H9 (cell line): ENCODE measurements around the gene ST6GALNAC1. TPM values are rescaled to one million over a fixed set of nuclear protein-coding genes. Genes with fewer than 3 reads are reported as not detected.

ENCODE experiments used
- DNase-seq: peaks from one replicate; pipeline ENCODE4 v3.0.0-alpha.2; 2017
- H2AFZ ChIP-seq: one replicate; pipeline ENCODE4 v1.6.1; 2013; ENCODE audit warnings: mild to moderate bottlenecking, low read length, control low read depth, moderate library complexity
- H2AK5ac ChIP-seq: 2 replicates; pipeline ENCODE4 v1.6.1; 2013; ENCODE audit warnings: low read length, control low read depth, mixed read lengths; ENCODE audit not compliant: insufficient read length
- H2BK120ac ChIP-seq: one replicate; pipeline ENCODE4 v1.6.1; 2013; ENCODE audit warnings: low read depth, mild to moderate bottlenecking, low read length, control low read depth, inconsistent platforms; ENCODE audit not compliant: poor library complexity, severe bottlenecking
- H2BK12ac ChIP-seq: 2 replicates; pipeline ENCODE4 v1.6.1; 2013; ENCODE audit warnings: low read length, control low read depth, mixed read lengths, low read depth; ENCODE audit not compliant: insufficient read length
- H2BK15ac ChIP-seq: 2 replicates; pipeline ENCODE4 v1.6.1; 2013; ENCODE audit warnings: low read depth, low read length, control low read depth
- H2BK20ac ChIP-seq: one replicate; pipeline ENCODE4 v1.6.1; 2013; ENCODE audit warnings: low read depth, mild to moderate bottlenecking, low read length, control low read depth, inconsistent platforms; ENCODE audit not compliant: poor library complexity, severe bottlenecking
- H2BK5ac ChIP-seq: 2 replicates; pipeline ENCODE4 v1.6.1; 2013; ENCODE audit warnings: low read length, control low read depth, mixed read lengths; ENCODE audit not compliant: insufficient read length
- H3K14ac ChIP-seq: 2 replicates; pipeline ENCODE4 v1.6.1; 2013; ENCODE audit warnings: low read length, control low read depth; ENCODE audit not compliant: insufficient read depth
- H3K18ac ChIP-seq: 2 replicates; pipeline ENCODE4 v1.6.1; 2013; ENCODE audit warnings: low read depth, mild to moderate bottlenecking, mixed read lengths, low read length, control low read depth; ENCODE audit not compliant: insufficient read length
- H3K23ac ChIP-seq: 2 replicates; pipeline ENCODE4 v1.6.1; 2013; ENCODE audit warnings: low read length, control low read depth, mixed read lengths, low read depth; ENCODE audit not compliant: insufficient read length
- H3K23me2 ChIP-seq: 2 replicates; pipeline ENCODE4 v1.6.1; 2013; ENCODE audit warnings: low read depth, mild to moderate bottlenecking, mixed read lengths, low read length, control low read depth; ENCODE audit not compliant: insufficient read length, poor library complexity, severe bottlenecking
- H3K27ac ChIP-seq: 2 replicates; pipeline ENCODE4 v1.5.1; 2013; ENCODE audit warnings: low read length, control low read depth, mixed read lengths, low read depth; ENCODE audit not compliant: insufficient read length
- H3K27me3 ChIP-seq: 2 replicates; pipeline ENCODE4 v1.6.1; 2013; ENCODE audit warnings: low read length, control low read depth, inconsistent platforms; ENCODE audit not compliant: insufficient read depth
- H3K4ac ChIP-seq: 2 replicates; pipeline ENCODE4 v1.6.1; 2013; ENCODE audit warnings: low read depth, mild to moderate bottlenecking, control low read depth, inconsistent platforms, low read length, moderate library complexity
- H3K4me1 ChIP-seq: 2 replicates; pipeline ENCODE4 v1.6.1; 2013; ENCODE audit warnings: low read length, control low read depth, inconsistent platforms; ENCODE audit not compliant: insufficient read depth
- H3K4me2 ChIP-seq: 2 replicates; pipeline ENCODE4 v1.6.1; 2013; ENCODE audit warnings: low read length, control low read depth, mixed read lengths; ENCODE audit not compliant: insufficient read length, insufficient read depth
- H3K56ac ChIP-seq: 2 replicates; pipeline ENCODE4 v1.6.1; 2013; ENCODE audit warnings: low read depth, mild to moderate bottlenecking, mixed read lengths, low read length, control low read depth; ENCODE audit not compliant: insufficient read length
- H3K79me1 ChIP-seq: 2 replicates; pipeline ENCODE4 v1.6.1; 2013; ENCODE audit warnings: low read depth, mild to moderate bottlenecking, moderate library complexity, low read length, control low read depth, inconsistent platforms; ENCODE audit not compliant: insufficient read depth, poor library complexity, severe bottlenecking
- H3K79me2 ChIP-seq: 2 replicates; pipeline ENCODE4 v1.6.1; 2013; ENCODE audit warnings: low read length, control low read depth, inconsistent platforms; ENCODE audit not compliant: insufficient read depth
- H3K9ac ChIP-seq: 2 replicates; pipeline ENCODE4 v1.6.1; 2013; ENCODE audit warnings: low read length, control low read depth, mixed read lengths; ENCODE audit not compliant: insufficient read length; ENCODE audit errors: extremely low read depth
- H3K9me3 ChIP-seq: one replicate; pipeline ENCODE4 v1.6.1; 2013; ENCODE audit warnings: low read depth, low read length, inconsistent platforms; ENCODE audit not compliant: control insufficient read depth
- H3T11ph ChIP-seq: one replicate; pipeline ENCODE4 v1.6.1; 2013; ENCODE audit warnings: mild to moderate bottlenecking, low read length, control low read depth, inconsistent platforms
- H4K20me1 ChIP-seq: one replicate; pipeline ENCODE4 v1.6.1; 2013; ENCODE audit not compliant: control insufficient read depth, insufficient read length, insufficient read depth
- H4K5ac ChIP-seq: 2 replicates; pipeline ENCODE4 v1.6.1; 2013; ENCODE audit warnings: low read depth, mild to moderate bottlenecking, mixed read lengths, low read length, control low read depth; ENCODE audit not compliant: insufficient read length
- H4K8ac ChIP-seq: replicated peaks from 2 replicates; pipeline ENCODE4 v1.6.1; 2013; ENCODE audit warnings: low read length, control low read depth, mixed read lengths, low read depth; ENCODE audit not compliant: insufficient read length
- H4K91ac ChIP-seq: 2 replicates; pipeline ENCODE4 v1.6.1; 2013; ENCODE audit warnings: low read depth, mild to moderate bottlenecking, moderate library complexity, mixed read lengths, low read length, control low read depth; ENCODE audit not compliant: insufficient read length
- H3K27ac Mint-ChIP-seq, 3 experiments: 2 replicates in 2 of 3; 3 replicates in 1 of 3; pipeline ENCODE4 v1.8.0; 2020 to 2021; ENCODE audit warnings: mixed read lengths in 3 of 3, mild to moderate bottlenecking in 1 of 3, moderate library complexity in 1 of 3
- H3K27me3 Mint-ChIP-seq: 2 replicates; pipeline ENCODE4 v1.8.0; 2021; ENCODE audit warnings: low read depth, mild to moderate bottlenecking, moderate library complexity, mixed read lengths
- H3K36me3 Mint-ChIP-seq, 3 experiments: 2 replicates in 2 of 3; 3 replicates in 1 of 3; pipeline ENCODE4 v1.8.0; 2020 to 2021; ENCODE audit warnings: low read depth in 3 of 3, mixed read lengths in 3 of 3; ENCODE audit not compliant: insufficient read depth in 1 of 3
- H3K4me1 Mint-ChIP-seq, 2 experiments: 2 replicates each; pipeline ENCODE4 v1.8.0; 2020; ENCODE audit warnings: mixed read lengths in 2 of 2
- H3K4me3 Mint-ChIP-seq, 2 experiments: 2 replicates in 1 of 2; 3 replicates in 1 of 2; pipeline ENCODE4 v1.8.0; 2020 to 2021; ENCODE audit warnings: mild to moderate bottlenecking in 2 of 2, mixed read lengths in 2 of 2, moderate library complexity in 1 of 2
- H3K9me3 Mint-ChIP-seq, 2 experiments: 2 replicates in 1 of 2; 3 replicates in 1 of 2; pipeline ENCODE4 v1.8.0; 2020; ENCODE audit warnings: mild to moderate bottlenecking in 2 of 2, mixed read lengths in 2 of 2, moderate library complexity in 1 of 2
- WGBS: extraction: QIAGEN DNeasy Blood & Tissue Kit; methylation state at CpG from one replicate; pipeline ENCODE4 v1.1.7; 2013; ENCODE audit warnings: missing lambda C conversion rate, low lambda C conversion rate, mixed read lengths; ENCODE audit not compliant: insufficient read length; ENCODE audit errors: extremely low coverage; 5-methylcytosine and 5-hydroxymethylcytosine counted together
- total RNA-seq: library from RNA; stranded (reverse); gene quantifications from 2 replicates; pipeline ENCODE4 v1.2.1, GENCODE V29; 2021
- TF ChIP-seq, protein P1 (sequence below): fragments of 200-600 bp; sonication (generic); conservative IDR thresholded peaks from 3 replicates; pipeline ENCODE4 v1.8.0; 2021; ENCODE audit warnings: antibody characterized with exemption, mild to moderate bottlenecking

Gene ST6GALNAC1
- total RNA-seq, 1 experiment from 2014 or later, result not detected

DNA sequence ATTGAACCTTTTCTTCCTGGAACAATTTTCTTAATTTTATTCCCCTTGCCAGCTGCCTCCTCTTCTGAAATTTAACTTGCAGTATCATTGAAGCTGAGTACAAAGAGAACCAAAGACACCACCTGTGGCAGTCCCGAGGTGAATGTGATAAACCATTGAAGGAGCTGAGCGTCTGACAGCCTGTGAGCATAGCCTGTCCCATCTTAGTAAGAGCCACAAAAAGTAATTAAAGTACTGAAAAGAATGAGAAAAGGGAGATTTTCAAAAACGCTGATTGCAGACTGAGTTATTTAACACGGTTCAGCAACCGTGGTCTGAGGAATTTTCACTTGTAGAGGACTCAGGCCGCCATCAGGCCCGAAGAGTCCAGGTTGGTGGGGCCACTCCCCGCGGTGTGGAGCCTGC, 27.2 kb upstream of the ST6GALNAC1 start:
- Histone ChIP-seq H2BK15ac (no peak overlapping the region), H2AFZ (no peak overlapping the region), H3K14ac (no peak overlapping the region; the same call in 1 of the 2 replicates), H3K18ac (peak overlapping the region; percentile 78), H3K27ac (no peak overlapping the region), H2BK5ac (no peak overlapping the region), H4K8ac (no peak overlapping the region), H3K4me2 (peak overlapping the region; percentile 78), H4K20me1 (peaks cover 2% of the 10 kb centered on the region), H3K4me1 (peaks cover 5% of the 10 kb centered on the region), H4K91ac (no peak overlapping the region), H2BK120ac (no peak overlapping the region), H2AK5ac (no peak overlapping the region), H3K23me2 (peaks cover 4% of the 10 kb centered on the region), H3K9me3 (no peaks in the 10 kb centered on the region), H3K79me1 (no peaks in the 10 kb centered on the region), H2BK20ac (no peak overlapping the region), H3K4ac (no peak overlapping the region), H3K27me3 (no peaks in the 10 kb centered on the region), H3K56ac (no peak overlapping the region), H3K79me2 (no peaks in the 10 kb centered on the region), H3T11ph (no peak overlapping the region), H3K9ac (no peak overlapping the region), H2BK12ac (no peak overlapping the region), H4K5ac (no peak overlapping the region), H3K23ac (no peak overlapping the region)
- H3K4me3 Mint-ChIP-seq, result peak overlapping the region; percentile 87 to 92
- no CpG with 5 or more reads among the region's 9 CpGs for WGBS
- H3K27ac Mint-ChIP-seq, result peak overlapping the region; percentile 79 to 98 (median 93)
- H3K9me3 Mint-ChIP-seq, result no peaks in the 10 kb centered on the region
- TF ChIP-seq, protein P1, sequence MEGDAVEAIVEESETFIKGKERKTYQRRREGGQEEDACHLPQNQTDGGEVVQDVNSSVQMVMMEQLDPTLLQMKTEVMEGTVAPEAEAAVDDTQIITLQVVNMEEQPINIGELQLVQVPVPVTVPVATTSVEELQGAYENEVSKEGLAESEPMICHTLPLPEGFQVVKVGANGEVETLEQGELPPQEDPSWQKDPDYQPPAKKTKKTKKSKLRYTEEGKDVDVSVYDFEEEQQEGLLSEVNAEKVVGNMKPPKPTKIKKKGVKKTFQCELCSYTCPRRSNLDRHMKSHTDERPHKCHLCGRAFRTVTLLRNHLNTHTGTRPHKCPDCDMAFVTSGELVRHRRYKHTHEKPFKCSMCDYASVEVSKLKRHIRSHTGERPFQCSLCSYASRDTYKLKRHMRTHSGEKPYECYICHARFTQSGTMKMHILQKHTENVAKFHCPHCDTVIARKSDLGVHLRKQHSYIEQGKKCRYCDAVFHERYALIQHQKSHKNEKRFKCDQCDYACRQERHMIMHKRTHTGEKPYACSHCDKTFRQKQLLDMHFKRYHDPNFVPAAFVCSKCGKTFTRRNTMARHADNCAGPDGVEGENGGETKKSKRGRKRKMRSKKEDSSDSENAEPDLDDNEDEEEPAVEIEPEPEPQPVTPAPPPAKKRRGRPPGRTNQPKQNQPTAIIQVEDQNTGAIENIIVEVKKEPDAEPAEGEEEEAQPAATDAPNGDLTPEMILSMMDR, result no peak
- H3K4me1 Mint-ChIP-seq, result peaks cover 18 to 26% of the 10 kb centered on the region in 2 experiments
- no peaks in the 10 kb centered on the region for H3K27me3 Mint-ChIP-seq
- no peak for DNase-seq
- H3K36me3 Mint-ChIP-seq, result no peaks in the 10 kb centered on the region
